ENCODE data around the gene BOLA3. TPM values are rescaled to one million over a fixed set of nuclear protein-coding genes. Genes with fewer than 3 reads are reported as not detected.

BOLA3 gene
- total and polyA plus RNA-seq, 2 donors (not counting 3 experiments of a cell fraction or from before 2014, with no cell fraction given) = 28.7 to 42.4 TPM

DNA sequence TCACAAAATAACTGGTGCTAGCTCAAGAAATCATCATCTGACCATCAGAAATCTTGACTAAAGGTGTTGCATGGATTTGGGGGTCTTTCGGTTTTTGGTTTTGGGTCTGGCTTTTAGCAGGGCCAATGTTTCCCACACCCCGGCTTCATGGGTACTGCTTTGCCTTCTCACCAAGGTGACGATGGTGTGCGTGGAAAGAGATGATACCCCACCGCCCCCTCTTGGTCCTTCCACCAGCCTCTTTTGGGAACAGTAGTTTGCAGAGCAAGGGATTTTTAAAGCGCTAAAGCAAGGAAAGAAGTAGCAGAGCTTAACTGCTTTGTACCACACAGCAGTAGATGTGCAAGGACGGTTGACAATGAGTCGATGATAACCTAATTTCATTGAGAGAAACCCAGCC is 42.3 kb downstream of the BOLA3 start:
- intact Hi-C loops (cut with micrococcal nuclease) = loop anchor here (5.0 kb wide), 1 partner anchor 103 kb away; no protein-coding TSS in a partner anchor
- TF ChIP-seq, protein P1, sequence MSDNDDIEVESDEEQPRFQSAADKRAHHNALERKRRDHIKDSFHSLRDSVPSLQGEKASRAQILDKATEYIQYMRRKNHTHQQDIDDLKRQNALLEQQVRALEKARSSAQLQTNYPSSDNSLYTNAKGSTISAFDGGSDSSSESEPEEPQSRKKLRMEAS (IDR thresholded peaks at IDR 0.05; ENCODE audit: insufficient read depth, insufficient read length) = no peak
- TF ChIP-seq MYC (IDR thresholded peaks at IDR 0.05; ENCODE audit: low read depth, low read length) (no peak), POLR2AphosphoS5 (IDR thresholded peaks at IDR 0.05; ENCODE audit: insufficient read depth, low read depth, low read length) (no peak), GATA2 (IDR thresholded peaks at IDR 0.05; ENCODE audit: insufficient read depth, insufficient read length, low read depth, low read length) (no peak), FOS (IDR thresholded peaks at IDR 0.05; ENCODE audit: borderline replicate concordance, insufficient read depth, low read length) (no peak), EZH2 (IDR thresholded peaks at IDR 0.05; ENCODE audit: borderline replicate concordance, low read depth, low read length, severe bottlenecking) (no peak), CTCF (IDR thresholded peaks at IDR 0.05; ENCODE audit: extremely low read depth in 1 of 2, insufficient read depth in 1 of 2, low read depth in 1 of 2, low read length in 2 of 2) (no peak), JUN (IDR thresholded peaks at IDR 0.05; ENCODE audit: borderline replicate concordance, insufficient read depth, insufficient read length, low read depth) (no peak), POLR2A (IDR thresholded peaks at IDR 0.05; ENCODE audit: low read depth, low read length) (no peak)
- H3K9me1 ChIP-seq (replicated peaks; ENCODE audit: control insufficient read depth, extremely low read depth, insufficient read depth, low read length) = no peaks in the 10 kb centered on the region

More for the DNA sequence above, 42.3 kb downstream of the BOLA3 start:
- ChIA-PET CTCF (interaction anchor here (1.2 to 2.6 kb wide), 4 partner anchors 11 to 278 kb away, joined by 3 to 11 read pairs (median 4); partner anchors contain the start of gene STAMBP), POLR2A (no interaction called here)
- Histone ChIP-seq H3K36me3 (ENCODE audit: control insufficient read depth in 2 of 2, extremely low read depth in 1 of 2, insufficient read depth in 2 of 2, low read length in 2 of 2) (peaks cover 0 to 19% of the 10 kb centered on the region in 2 experiments), H3K9me3 (replicated peaks; ENCODE audit: control insufficient read depth, insufficient read depth, low read length) (no peaks in the 10 kb centered on the region), H3K9ac (replicated peaks; ENCODE audit: extremely low read depth, insufficient read depth, low read length) (no peak overlapping the region), H4K20me1 (replicated peaks; ENCODE audit: control insufficient read depth, extremely low read depth, insufficient read depth, low read length) (no peaks in the 10 kb centered on the region), H3K79me2 (ENCODE audit: control insufficient read depth, insufficient read depth, low read length) (no peaks in the 10 kb centered on the region), H3K27me3 (ENCODE audit: control insufficient read depth in 2 of 2, insufficient read depth in 2 of 2, low read length in 2 of 2) (no peaks in the 10 kb centered on the region), H3K4me1 (ENCODE audit: control insufficient read depth, extremely low read depth, insufficient read depth, low read length) (no peaks in the 10 kb centered on the region), H2AFZ (ENCODE audit: low read depth, low read length) (no peak overlapping the region), H3K4me3 (replicated peaks in 1 of 3; ENCODE audit: insufficient read depth in 1 of 3, low read depth in 1 of 3, low read length in 3 of 3) (no peak overlapping the region), H3K4me2 (ENCODE audit: insufficient read depth, low read length) (no peak overlapping the region), H3K27ac (ENCODE audit: insufficient read depth, low read depth, low read length) (no peak overlapping the region)
- BruUV-seq (replicated peaks) = no TSS peak
- dilution Hi-C loops (cut with MboI; ENCODE audit: extremely low pct_ligation_motif_present, low sequenced_read_pairs) = no loop called here
- FAIRE-seq = no peak
- DNase-seq (ENCODE audit: low read depth, low spot score) = no peak
